Activated naive CD4-positive, alpha-beta T cell treated with anti-CD3 and anti-CD28 coated beads, Interleukin-2, amount 50 U/mL, for 16 hours (primary cell): ENCODE measurements around the gene LTF.

Experiments
- DNase-seq: peaks from one replicate; pipeline ENCODE4 v3.0.0-alpha.2; 2020

LTF gene

DNA sequence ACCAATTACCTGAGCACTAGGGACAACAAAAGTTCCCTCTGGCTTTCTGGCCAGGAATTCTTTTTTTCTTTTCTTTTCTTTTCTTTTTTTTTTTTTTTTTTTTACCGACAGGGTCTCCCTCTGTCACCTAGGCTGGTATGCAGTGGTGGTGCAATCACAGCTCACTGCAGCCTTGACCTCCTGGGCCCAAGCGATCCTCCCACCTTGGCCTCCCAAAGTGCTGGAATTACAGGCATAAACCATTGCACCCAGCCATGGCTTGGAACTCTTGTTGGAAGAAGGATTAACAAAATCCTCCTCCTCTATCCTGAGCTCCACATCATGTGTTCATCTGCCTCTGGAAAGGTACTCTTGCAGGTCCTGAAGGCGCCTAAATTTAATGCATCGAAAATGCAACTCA is 2.9 kb upstream of the LTF start:
- no peak for DNase-seq

DNA sequence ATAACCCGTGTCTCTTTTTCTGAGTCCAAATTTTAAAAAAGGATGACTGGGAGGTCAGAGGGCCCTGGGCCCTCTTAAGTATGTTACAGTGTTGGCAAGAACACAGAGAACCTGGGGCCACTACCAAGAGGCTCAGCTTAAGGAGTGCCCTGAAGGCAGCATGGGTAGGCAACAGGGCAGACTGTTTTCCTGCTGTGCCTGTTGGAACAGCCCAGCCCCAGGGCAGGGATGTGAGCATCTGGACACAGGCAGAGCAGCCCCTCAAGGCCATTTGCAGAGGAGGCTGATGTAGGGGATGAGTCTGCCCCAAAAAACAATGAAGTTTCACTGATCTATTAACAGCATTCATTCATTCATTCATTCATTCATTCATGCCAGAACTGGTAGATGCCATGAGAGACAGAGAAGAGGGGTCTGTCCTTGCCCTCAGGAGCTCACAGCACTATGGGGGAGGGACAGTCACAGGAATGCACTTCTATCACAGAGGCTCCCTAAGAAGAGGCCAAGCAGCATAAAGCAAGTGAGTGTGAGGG is 2.2 kb upstream of the LTF start:
- DNase-seq = no peak

DNA sequence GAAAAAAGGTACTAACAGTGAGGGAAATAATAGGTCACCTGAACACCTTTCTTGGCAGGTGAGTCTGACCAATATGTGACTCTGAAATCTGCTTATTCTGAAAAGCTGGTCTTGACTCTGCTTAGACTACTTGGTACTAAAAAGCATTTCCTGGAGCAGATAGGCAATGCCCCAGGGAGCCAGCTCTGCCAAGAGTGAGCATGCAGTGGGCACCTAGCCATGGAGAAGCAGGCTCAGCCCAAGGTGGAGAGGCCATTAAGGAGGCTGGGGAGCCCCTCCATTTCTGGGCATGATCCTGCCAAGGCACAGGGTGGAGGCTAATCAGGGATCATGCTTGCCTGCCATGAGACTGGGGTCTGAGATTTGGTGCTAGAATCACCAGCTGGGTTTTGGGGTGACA is 1.6 kb upstream of the LTF start:
- no peak for DNase-seq

DNA sequence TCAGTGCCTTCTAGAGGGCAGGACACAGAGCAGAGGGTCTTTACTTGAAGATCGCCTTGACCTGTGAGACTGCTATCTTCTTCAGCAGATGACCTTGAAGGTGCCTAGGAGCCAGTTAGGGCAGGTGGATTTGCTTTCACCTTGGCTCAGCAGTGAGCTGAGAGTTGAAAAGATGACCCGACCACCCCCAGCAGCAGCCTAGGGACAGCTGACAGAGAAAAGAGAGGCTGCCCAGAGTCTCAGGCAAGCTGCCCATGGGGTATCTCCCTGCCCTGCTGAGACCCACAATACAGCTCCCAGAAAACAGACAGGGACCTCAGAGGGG is 453 bp upstream of the LTF start:
- no peak for DNase-seq

DNA sequence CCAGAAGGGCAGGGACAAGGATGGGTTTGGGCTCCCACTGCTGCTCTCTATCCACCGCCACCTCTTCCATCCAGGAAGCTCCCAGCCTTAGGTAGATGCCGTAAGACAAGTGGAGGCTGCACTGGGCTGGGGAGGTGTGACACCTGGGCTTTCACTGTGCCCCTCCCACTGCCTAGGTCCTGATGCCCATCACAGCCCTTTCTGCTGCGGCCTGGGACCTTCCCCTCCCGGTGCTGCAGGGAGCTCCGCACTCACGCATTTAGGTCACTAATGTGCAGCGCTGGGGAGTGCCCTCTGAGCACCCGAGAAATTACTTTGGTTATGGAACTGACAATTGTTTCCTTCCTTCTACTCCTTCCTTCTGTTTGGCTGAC is 850 bp downstream of the LTF start:
- no peak for DNase-seq

DNA sequence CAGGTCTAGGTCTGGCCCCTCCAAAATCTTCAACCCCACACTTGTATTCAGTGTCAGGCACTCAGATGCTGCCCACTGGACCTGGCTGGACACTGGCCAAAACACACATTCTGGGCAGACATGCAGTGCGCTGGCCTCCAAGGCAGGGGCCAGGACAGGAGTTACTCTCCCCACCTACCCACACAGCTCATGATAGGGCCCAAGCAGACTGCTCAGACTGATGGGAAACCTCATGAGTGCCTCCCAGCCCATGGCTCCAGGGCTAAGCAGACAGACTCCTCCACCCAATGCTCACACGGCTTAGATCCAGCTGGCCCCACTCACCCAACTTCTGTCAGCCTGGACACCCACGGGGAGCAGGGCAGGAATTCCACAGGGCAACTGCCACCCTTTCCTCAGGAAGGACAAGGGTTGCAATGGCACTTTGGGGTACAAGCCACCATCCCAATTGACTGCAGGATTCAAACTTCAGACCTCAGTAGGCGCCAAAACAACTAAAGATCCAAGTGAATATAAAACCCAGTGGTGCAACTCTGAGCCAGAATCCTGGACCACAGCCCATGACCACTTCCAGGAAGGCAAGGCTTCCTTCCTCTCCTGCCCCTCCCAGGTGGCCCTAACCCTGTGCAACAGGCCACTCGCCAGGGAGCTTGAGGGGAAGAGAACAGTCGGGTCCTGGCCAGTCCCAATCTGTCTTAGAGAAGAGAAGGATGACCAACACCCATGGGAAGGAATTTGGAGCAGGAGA is 1.4 kb downstream of the LTF start:
- DNase-seq = no peak

DNA sequence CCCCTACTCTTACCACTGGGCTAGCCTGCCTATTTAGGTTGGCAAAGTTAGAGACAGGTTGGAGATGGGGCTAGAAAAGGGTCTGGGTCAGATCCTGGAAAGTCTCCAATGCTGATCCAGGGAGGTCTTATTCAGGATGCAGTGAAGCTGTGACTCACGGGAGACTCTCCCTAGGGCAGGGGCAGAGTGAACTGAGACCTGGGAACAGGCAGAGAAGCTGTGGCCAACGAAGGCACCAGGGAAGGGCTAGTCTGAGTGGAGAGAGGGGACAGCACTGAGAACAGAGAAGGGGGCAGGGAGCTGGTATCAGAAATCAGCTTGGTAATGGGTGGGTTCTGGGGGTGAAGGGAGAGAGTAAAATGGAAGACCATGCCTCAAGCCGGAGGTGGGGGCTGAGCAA is 2.2 kb downstream of the LTF start:
- no peak for DNase-seq

- DNase-seq = no peak
Observed at GRCh38 chr3:46462111-46462510, 2.6 kb downstream of the LTF start.

DNA sequence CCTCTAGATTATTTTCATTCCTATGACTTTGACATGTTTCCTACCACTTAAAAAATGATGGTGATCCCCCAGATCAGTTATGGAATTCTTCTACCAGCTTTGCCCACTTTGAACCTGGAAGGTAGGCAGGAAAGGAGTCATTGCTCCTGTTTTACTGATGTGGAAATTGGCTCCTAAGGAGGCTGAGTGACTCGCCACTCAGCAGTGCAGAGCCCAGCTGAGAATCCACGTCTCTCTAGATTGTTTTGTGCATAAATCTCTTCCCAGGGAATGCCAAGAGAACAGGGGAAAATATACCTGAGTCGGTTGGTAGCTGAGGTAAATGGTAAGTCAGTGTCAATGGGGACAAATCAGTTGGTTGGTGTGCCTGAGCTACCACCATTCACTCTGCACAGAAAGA is 4.7 kb downstream of the LTF start:
- DNase-seq = no peak

DNA sequence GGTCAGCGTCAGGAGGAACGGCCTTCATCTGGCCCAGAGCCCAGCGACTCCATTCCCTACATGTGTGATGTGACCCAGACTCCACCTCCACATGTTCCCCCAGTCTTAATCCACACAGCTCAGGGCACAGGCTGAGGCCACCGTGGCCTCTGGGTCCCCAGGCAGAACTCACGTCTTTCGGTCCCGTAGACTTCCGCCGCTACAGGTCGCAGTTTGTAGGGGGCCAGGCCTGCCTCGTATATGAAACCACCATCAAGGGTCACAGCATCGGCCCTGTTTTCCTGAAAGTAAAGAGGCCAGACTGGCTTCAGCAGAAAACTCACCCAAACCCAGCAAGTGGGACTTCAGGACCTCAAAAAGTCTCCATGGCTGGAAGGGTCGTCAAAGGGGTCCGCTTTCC is 8.6 kb downstream of the LTF start:
- DNase-seq = no peak

DNA sequence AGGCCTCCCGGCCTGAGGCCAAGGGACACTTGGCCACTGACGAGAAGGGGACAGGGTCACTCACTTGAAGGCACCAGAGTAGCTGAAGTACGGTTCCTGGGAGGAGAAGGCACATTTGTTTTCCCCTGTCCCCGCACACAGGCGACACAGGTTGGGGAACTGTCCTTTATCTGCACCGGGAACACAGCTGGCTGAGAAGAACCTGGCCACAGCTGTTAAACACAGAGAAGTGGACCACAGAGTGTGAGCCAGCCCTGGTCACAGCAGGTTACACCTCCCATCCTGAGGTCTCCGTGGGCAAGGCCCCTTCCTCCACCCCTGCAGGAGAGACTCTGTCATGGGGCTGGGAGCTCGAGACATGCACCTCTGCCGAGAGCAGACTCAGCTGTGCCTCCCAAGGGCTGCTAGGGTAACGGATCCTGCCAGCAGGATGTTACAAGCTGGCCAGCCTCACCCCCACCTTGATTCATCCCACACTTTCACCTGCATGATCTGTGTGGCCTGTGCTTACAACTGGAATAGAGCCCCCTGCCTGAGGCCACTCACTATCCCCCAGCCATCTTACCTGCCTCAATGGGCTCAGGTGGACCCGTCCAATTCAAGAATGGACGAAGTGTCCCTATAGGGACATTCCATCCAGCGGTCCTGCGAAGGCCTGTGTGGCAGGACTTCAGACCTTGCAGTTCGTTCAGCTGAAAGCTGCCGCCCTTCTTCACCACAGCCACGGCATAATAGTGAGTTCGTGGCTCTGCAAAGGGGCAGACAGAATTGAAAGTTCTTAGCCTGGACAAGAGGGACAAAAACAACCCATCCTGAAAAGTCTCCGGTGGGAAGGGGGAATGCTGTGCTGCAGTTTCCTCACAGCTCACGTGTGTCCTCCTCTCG is 9.2 kb downstream of the LTF start:
- no peak for DNase-seq

- DNase-seq = no peak
Observed at GRCh38 chr3:46454606-46455005, 10.1 kb downstream of the LTF start.

GRCh38 chr3:46454209-46454595 is 10.5 kb downstream of the LTF start:
- DNase-seq = no peak

DNA sequence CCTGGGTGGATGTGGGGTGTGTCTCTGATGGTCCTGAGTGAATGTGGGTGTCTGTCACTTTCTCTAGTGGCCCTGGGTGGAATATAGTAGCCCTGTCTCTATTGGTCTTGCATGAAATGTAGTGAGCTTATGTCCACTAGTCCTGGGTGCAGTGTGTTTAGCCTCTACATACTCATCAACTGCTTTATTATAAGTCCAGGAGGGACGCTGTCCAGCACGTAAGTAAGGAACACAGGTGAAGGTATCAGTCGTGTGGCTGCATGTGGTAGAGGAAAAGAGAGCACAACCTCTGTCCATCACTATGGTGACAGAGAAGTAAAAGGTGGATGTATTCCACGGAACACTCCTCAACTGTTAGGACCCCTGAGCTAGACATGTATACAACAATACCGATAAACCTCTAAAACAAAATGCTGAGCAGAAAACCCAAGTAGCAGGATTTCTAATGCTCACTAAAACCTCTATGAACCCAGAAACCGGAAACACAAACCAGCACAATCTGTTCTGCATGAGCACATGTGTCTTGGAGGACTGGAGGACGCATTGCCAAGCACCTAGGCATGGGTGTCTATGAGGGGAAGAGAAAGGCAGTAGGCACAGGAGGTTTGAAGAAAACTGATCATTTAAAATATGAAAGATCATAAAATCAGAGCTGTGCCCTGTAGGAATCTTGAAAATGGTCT is 11.0 kb downstream of the LTF start:
- no peak for DNase-seq

DNA sequence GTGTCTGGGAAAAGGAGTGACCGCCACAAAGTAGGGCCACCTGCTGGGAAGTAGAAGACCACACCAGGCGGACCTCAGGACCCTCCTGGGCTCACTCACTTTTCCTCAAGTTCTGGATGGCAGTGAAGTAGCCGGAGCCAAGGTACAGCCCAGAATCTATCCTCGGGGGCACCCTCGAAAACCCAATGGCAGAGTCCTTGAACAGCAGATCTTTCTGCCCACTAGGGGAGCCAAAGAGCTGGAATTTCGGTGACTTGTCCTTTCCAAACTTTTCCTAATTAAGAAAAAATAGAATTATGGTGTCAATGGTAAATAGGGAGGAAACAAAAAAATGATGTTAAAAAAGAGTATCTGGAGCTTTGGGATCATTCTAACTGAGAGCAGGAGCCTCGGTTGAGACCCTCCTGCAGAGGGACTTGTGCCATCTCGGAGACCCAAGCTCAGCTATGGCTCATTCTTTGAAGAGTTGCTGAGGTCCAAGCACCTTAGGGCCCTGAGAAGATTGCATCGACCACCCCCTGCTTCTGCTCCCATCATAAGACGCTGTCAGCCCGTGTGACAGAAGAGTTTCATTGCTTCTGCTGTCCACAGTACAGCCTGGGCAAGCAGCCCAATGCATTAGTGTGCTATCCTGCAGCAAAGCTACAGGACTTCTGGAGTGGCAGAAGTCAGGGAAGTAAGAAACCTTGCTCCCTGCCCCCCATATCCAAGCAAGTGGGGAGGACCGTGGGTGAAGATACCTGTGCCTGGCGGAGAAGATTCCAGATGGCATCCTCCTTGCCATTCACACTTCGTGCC is 14.8 kb downstream of the LTF start:
- DNase-seq = no peak

DNA sequence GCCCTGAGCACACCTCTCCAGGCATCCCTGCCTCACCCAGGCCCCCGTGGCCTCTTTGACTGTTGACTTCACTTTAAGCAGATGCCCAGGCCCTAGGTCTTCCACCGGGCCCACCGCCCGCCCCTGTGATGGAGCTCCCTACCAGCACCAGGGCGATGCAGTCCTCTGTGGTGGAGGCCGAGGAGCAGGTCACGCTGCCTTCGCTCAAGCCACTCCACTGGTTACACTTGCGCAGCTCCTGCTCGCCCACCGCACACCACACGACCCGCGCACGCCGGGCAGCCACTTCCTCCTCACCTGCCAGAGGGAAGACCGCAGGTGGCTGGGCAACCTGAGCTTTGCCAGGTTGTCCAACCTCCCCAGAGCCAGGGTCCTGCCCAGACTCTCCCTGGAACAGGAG is 16.0 kb downstream of the LTF start:
- DNase-seq = no peak

GRCh38 chr3:46447228-46447985 is 17.3 kb downstream of the LTF start:
- no peak for DNase-seq

DNA sequence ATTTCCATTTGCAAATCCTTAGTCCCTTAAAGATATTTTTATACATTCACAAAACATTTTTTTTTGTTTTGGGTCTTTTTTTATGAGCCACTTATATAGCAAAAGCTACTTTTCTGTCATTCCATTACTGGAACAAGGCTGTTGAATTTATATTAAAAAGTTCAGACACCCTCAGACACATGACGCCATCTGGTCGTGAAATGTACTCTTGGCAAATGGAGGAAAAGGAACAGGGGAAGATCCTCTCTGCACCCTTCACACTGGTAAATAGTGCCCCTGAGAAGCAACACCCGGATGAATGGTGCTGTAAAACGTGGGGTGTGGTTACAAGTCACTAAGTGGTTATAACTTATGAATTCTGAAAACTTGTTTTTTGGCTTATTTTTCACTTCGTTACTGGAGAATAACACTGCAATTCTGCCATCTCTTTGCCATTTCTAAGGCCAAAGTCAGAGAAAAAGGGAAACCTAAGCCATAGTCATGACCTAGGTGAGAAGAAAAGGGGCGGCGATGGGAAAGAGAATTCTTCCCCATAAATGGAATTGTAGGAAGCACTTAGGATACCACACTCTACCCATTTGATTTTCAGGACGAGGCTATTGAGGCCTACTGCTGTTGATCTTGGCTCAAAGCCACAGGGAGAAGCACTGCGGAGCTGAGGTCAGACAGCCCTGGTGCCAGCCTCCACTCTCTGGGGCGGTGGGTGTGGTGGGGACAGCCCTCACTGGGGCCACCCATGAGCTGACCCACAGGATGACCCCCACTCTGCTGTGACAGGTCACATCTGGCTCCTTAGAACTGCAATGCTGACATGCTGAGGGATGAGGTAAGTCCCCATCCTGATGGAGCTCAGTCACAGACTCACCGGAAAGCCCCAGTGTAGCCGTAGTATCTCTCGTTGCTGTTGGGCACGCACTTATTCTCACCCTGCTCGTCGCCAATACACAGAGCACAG is 21.9 kb downstream of the LTF start:
- DNase-seq = no peak

- no peak for DNase-seq
Observed at GRCh38 chr3:46440531-46441294, 24.0 kb downstream of the LTF start.

GRCh38 chr3:46438831-46439230 is 25.9 kb downstream of the LTF start:
- DNase-seq = no peak
